Endometrium (tissue), 2 donors: ENCODE data around the gene DENND1B.
"Not testable (repeated sequence)": the region's sequence is repeated elsewhere in the genome, so short reads cannot be mapped to it uniquely, and the experiment has no call there.

ENCODE experiments used
- FAIRE-seq: peaks from 2 replicates; lab custom pipeline; 2012; peaks lifted over from hg19 to GRCh38; lab: Jason Lieb, UNC
- donor health status: control.
- donor health status: control.

Gene DENND1B

DNA sequence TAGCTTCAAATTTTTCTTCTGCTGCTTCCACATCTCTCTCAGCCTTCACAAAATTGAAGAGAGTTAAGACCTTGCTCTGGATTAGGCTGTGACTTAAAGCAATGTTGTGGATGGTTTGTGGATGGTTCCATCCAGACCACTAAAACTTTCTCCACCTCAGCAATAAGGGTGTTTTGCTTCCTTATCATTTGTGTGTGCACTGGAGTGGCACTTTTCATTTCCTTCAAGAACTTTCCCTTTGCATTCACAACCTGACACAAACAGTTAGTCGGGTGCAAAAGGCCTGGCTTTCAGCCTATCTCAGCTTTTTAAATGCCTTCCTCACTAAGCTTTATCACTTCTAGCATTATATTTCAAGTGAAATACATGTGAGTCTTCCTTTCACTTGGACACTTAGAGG, 30.3 kb downstream of the DENND1B start:
- FAIRE-seq = no peak

GRCh38 chr1:197743578-197743977, 31.7 kb downstream of the DENND1B start:
- no peak for FAIRE-seq

GRCh38 chr1:197740992-197741391, 34.3 kb downstream of the DENND1B start:
- FAIRE-seq = no peak

- no peak for FAIRE-seq
Measured at GRCh38 chr1:197738927-197739326, 36.4 kb downstream of the DENND1B start.

- FAIRE-seq = no peak
Measured at GRCh38 chr1:197737916-197738315, 37.4 kb downstream of the DENND1B start.

- FAIRE-seq = no peak
Measured at GRCh38 chr1:197736685-197737084, 38.6 kb downstream of the DENND1B start.

GRCh38 chr1:197735461-197735860, 39.8 kb downstream of the DENND1B start:
- FAIRE-seq = no peak

DNA sequence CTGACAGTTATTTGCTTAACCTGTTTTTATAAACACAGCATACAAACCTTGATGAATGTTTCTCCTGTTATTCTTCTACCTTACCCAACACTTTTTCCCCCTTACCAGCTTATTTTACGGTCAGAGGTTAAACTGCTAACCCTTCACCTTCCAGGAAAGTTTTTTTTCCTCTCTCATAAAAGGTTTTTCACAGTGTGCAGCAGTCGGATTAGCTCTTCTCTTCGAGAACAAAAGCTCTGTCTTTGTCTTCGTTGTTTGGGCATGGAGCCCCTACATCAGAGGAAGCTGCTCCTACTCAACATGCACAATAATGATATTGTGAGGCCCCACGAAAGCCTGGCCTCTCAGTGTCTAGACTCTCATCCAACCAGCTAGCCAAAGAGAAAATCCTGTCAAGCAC, 42.0 kb downstream of the DENND1B start:
- no peak for FAIRE-seq

- no peak for FAIRE-seq
Measured at GRCh38 chr1:197732187-197732586, 43.1 kb downstream of the DENND1B start.

DNA sequence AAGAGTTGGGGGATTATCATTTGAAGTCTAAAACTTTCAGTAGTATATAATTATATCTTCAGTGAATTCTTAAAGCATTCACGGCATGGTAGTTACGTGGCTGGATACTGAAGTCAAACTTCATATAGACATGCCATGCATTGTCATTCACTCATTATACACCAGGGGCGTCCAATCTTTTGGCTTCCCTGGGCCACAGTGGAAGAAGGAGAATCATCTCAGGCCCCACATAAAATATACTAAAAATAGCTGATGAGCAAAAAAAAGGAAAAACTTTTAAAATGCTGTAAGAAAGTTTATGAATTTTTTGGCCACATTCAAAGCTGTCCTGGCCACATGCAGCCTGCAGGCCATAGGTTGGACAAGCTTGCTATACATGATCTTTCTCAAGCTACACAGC, 43.8 kb downstream of the DENND1B start:
- FAIRE-seq = no peak

- FAIRE-seq = no peak
Measured at GRCh38 chr1:197725976-197726375, 49.3 kb downstream of the DENND1B start.

GRCh38 chr1:197725044-197725443, 50.2 kb downstream of the DENND1B start:
- FAIRE-seq = no peak

- no peak for FAIRE-seq
Measured at GRCh38 chr1:197715806-197716205, 59.5 kb downstream of the DENND1B start.

GRCh38 chr1:197706601-197707000, 68.7 kb downstream of the DENND1B start:
- no peak for FAIRE-seq

- no peak for FAIRE-seq
Measured at GRCh38 chr1:197705941-197706340, 69.3 kb downstream of the DENND1B start.

DNA sequence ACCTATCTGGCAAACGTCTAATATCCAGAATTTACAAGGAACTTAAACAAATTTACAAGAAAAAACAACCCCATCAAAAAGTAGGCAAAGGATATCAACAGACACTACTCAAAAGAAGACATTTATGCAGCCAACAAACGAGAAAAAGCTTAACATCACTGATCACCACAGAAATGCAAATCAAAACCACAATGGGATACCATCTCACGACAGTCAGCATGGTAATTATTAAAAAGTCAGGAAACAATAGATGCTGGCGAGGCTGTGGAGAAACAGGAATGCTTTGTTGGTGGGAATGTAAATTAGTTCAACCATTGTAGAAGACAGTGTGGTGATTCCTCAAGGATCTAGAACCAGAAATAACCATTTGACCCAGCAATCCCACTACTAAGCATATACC, 74.6 kb downstream of the DENND1B start:
- not testable (repeated sequence) for FAIRE-seq

- no peak for FAIRE-seq
Measured at GRCh38 chr1:197696372-197696771, 78.9 kb downstream of the DENND1B start.

DNA sequence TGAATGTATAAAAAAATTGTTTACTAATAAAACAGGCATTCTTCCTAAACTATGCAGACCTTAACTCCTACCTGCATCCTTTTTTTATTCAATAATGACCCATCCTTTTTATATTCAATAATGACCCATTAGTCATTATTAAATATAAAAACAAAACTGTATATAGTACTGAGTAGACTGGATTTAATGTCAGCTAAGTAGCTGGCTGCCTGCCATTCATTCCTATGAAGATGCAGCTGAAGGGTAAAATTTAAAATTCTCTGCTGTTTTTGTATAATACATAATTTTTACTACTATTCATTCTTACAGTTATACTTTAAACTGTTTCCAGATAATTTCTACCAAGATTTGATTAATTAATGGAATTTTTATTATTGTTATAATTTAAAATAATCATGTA, 79.3 kb downstream of the DENND1B start:
- FAIRE-seq = no peak

- FAIRE-seq = peak; percentile 67
Measured at GRCh38 chr1:197692965-197693364, 82.3 kb downstream of the DENND1B start.

- no peak for FAIRE-seq
Measured at GRCh38 chr1:197691816-197692215, 83.5 kb downstream of the DENND1B start.

GRCh38 chr1:197690074-197690473, 85.2 kb downstream of the DENND1B start:
- no peak for FAIRE-seq

GRCh38 chr1:197688233-197688632, 87.0 kb downstream of the DENND1B start:
- FAIRE-seq = no peak

DNA sequence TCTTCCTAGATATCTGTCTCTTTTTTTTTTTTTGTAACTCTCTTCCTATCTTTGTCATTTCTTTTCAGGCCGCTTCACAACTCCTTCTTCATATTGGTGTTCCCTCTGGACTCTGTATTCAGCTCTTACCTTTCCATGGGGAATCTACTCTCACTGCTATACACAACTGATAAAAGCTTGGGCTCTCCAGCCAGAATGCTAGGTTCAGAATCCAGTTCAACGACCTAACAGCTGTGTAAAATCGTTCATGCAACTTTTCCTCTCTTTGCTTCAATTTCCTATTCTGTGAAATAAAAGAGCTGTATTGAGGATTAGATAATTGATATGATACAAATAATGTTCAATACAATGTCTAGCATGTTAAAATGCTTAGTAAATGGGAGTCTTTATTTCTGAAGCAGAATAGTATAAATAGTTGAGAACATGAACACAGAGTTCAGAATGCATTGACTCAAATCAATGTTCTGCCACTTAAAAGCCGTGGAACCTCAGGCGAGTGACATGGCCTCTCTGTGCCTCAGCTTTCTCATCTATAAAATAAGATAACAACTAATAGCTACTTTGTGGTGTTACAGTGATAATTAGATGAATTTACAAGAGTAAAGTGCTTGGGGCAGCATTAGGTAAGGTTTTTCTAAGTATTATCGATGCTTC, 88.5 kb downstream of the DENND1B start:
- FAIRE-seq = no peak

DNA sequence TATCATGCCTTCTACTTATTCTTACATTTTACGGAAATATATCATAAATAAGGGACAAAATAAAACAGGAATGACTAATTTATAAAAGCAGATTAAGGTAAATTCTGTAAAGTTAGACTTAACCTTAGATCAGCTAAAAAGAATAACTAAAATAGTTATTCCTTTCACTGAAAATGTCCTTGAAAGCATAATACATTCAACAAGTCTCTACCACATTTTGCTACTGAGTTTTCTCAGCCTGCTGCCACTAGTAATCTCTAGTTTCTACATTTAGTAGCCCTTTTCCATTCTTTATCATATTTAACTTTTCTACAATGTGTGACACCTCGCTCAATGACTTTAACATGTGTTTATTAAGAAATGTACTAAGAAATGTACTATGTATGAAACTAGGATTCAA, 89.0 kb downstream of the DENND1B start:
- no peak for FAIRE-seq

- FAIRE-seq = no peak
Measured at GRCh38 chr1:197685785-197686184, 89.5 kb downstream of the DENND1B start.
